NK-92 treated with Interleukin-12 subunit alpha and Interleukin-12 subunit beta, amount 100 ng/mL, for 24 hours (cell line): ENCODE measurements around the gene KIRREL1.

Experiments
- DNase-seq: peaks from one replicate; lab custom pipeline; 2025; lab: John Stamatoyannopoulos, UW

The KIRREL1 gene

GRCh38 chr1:158146739-158147138 lies 153.3 kb downstream of the KIRREL1 start:
- DNase-seq, result no peak

- no peak for DNase-seq
These were observed 154.0 kb downstream of the KIRREL1 start for GRCh38 chr1:158147401-158147800.

GRCh38 chr1:158147869-158148268 lies 154.4 kb downstream of the KIRREL1 start:
- no peak for DNase-seq

- no peak for DNase-seq
These were observed 155.0 kb downstream of the KIRREL1 start for GRCh38 chr1:158148468-158148867.

- no peak for DNase-seq
These were observed 155.7 kb downstream of the KIRREL1 start for GRCh38 chr1:158149175-158149574.
